WTC11 (cell line): ENCODE results near the gene ZNF202.

Experiments used
- ARID4B ChIP-seq: sonication (generic); formaldehyde crosslinking; IDR thresholded peaks from 2 replicates; pipeline ENCODE4 v1.8.0; 2023; ENCODE audit warnings: missing genetic modification reagents, mild to moderate bottlenecking, borderline replicate concordance
- ATF1 ChIP-seq: sonication (generic); formaldehyde crosslinking; IDR thresholded peaks from 2 replicates; pipeline ENCODE4 v1.8.1; 2023; ENCODE audit warnings: mild to moderate bottlenecking, moderate library complexity, missing genetic modification reagents
- CTCF ChIP-seq: fragments of 200-600 bp; IDR thresholded peaks from 2 replicates; pipeline ENCODE4 v1.8.0; 2022; ENCODE audit warnings: antibody characterized with exemption
- GTF2I ChIP-seq: fragments of 250-450 bp; sonication (Bioruptor Pico); conservative IDR thresholded peaks from 2 replicates; pipeline ENCODE4 v1.4.0; 2021; ENCODE audit warnings: mild to moderate bottlenecking
- IRF2 ChIP-seq: sonication (generic); formaldehyde crosslinking; IDR thresholded peaks from 2 replicates; pipeline ENCODE4 v1.8.0; 2022; ENCODE audit warnings: low read depth, missing genetic modification reagents, borderline replicate concordance
- JAZF1 ChIP-seq: fragments of 250-450 bp; sonication (Bioruptor Pico); IDR thresholded peaks from 2 replicates; pipeline ENCODE4 v1.9.0; 2021; ENCODE audit warnings: moderate library complexity, mild to moderate bottlenecking, inconsistent platforms
- MAX ChIP-seq: sonication (generic); formaldehyde crosslinking; IDR thresholded peaks from 2 replicates; pipeline ENCODE4 v1.8.0; 2022; ENCODE audit warnings: mild to moderate bottlenecking, missing genetic modification reagents
- MXD4 ChIP-seq: fragments of 250-450 bp; sonication (Bioruptor Pico); IDR thresholded peaks from 2 replicates; pipeline ENCODE4 v1.8.0; 2021; ENCODE audit warnings: mild to moderate bottlenecking, moderate library complexity, borderline replicate concordance
- NR1H2 ChIP-seq: sonication (generic); formaldehyde crosslinking; IDR thresholded peaks from 2 replicates; pipeline ENCODE4 v1.9.0; 2021; ENCODE audit warnings: mild to moderate bottlenecking, moderate library complexity, missing genetic modification reagents
- NR3C1 ChIP-seq: sonication (generic); formaldehyde crosslinking; conservative IDR thresholded peaks from 2 replicates; pipeline ENCODE4 v1.8.1; 2023; ENCODE audit warnings: low read depth, mild to moderate bottlenecking, missing genetic modification reagents
- TCF7 ChIP-seq: sonication (generic); formaldehyde crosslinking; IDR thresholded peaks from 2 replicates; pipeline ENCODE4 v1.8.0; 2022; ENCODE audit warnings: mild to moderate bottlenecking, low read depth, missing genetic modification reagents, moderate library complexity

GRCh38 chr11:123694551-123694950 lies 46.9 kb downstream of the ZNF202 start:
- TF ChIP-seq MXD4 (CRISPR knock-in tag), result no peak
- TF ChIP-seq CTCF, result no peak
- no peak for TF ChIP-seq NR3C1
- TF ChIP-seq MAX (CRISPR knock-in tag), result no peak
- no peak for TF ChIP-seq TCF7 (CRISPR knock-in tag)
- no peak for TF ChIP-seq IRF2
- TF ChIP-seq JAZF1 (CRISPR knock-in tag), result no peak
- TF ChIP-seq ATF1 (CRISPR knock-in tag), result no peak
- TF ChIP-seq ARID4B (CRISPR knock-in tag), result no peak
- TF ChIP-seq NR1H2 (CRISPR knock-in tag), result no peak
- TF ChIP-seq GTF2I (CRISPR knock-in tag), result no peak
